Mesenteric fat pad (tissue), 1 donor: ENCODE measurements around the gene PRKAB2. TPM values are rescaled to one million over a fixed set of nuclear protein-coding genes. Genes with fewer than 3 reads are reported as not detected.
"Not testable (repeated sequence)": the region's sequence is repeated elsewhere in the genome, so short reads cannot be mapped to it uniquely, and the experiment has no call there.

Source experiments
- DNase-seq: peaks from one replicate; pipeline ENCODE4 v3.0.0-alpha.2; 2020; ENCODE audit warnings: low spot score
- total RNA-seq: library from RNA; stranded (reverse); fragmentation: NEBNext Ultra II Directional; extraction: Animal tissue kit (Norgen Biotek cat#: 25700); gene quantifications from one replicate; pipeline ENCODE4 v1.2.1, GENCODE V29; 2021
- donor health status: DM: yes; HTN: yes; CAD: no.

The PRKAB2 gene
- total RNA-seq, 1 donor from 2014 or later, result 6.4 TPM

DNA sequence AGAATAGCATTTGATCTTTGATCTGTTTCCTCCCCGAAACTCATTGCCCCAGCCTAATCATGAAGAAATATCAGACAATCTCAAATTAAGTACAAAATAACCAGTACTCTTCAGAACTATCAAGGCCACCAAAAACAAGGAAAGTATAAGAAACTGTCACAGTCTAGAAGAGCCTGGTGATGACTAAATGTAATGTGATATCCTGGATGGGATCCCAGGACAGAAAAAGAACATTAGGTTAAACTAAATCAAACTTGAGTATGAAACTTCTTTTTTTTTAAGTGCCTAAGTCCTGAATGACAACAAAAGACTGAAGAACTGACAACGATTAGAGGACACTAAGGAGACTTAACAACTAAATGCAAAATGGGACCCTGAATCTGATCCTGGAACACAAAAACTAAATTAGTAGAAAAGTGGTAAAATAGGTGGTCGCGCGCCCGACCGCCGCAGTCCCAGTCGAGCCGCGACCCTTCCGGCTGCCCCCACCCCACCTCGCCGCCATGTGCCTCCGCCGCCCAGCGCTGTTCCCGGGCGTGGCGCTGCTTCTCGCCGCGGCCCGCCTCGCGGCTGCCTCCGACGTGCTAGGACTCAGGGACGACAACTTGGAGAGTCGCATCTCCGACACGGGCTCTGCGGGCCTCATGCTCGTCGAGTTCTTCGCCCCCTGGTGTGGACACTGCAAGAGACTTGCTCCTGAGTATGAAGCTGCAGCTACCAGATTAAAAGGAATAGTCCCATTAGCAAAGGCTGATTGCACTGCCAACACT is 5.5 kb upstream of the PRKAB2 start:
- no peak for DNase-seq

DNA sequence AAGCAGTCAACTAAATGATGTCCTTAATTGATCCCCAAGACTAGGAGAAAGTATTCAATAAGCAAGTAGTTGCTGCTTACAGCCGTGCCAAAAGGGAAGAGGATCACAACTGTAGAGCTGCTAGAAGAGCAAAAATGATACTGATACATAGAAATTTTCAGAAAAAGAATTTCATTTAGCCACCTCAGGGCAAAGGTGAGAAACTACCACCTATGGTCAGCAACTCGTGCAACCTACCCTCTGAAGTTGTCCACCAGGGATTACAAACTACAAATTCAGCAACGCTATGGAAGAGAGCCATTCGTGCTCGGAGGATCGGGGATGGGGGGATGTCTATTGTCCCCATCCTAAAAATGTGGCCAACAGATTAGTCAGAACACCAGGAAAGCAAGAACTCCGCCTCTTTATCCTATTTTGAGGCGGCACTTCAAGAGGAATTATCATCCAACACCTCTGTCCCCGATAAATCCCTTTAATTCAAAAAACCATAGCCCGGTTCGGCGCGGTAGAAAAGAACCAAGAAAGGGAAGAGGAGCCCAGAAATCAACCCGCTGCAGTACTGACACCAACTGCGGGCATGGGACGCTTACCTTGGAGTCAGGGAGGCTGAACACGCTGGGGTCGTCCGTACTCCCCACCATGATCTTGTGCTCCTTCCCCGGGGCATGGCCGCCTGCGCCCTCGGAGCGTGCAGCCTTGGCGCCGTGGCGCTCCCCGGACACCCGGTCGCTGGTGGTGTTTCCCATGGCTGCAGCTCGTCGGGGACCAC is 687 bp downstream of the PRKAB2 start:
- DNase-seq, result no peak

DNA sequence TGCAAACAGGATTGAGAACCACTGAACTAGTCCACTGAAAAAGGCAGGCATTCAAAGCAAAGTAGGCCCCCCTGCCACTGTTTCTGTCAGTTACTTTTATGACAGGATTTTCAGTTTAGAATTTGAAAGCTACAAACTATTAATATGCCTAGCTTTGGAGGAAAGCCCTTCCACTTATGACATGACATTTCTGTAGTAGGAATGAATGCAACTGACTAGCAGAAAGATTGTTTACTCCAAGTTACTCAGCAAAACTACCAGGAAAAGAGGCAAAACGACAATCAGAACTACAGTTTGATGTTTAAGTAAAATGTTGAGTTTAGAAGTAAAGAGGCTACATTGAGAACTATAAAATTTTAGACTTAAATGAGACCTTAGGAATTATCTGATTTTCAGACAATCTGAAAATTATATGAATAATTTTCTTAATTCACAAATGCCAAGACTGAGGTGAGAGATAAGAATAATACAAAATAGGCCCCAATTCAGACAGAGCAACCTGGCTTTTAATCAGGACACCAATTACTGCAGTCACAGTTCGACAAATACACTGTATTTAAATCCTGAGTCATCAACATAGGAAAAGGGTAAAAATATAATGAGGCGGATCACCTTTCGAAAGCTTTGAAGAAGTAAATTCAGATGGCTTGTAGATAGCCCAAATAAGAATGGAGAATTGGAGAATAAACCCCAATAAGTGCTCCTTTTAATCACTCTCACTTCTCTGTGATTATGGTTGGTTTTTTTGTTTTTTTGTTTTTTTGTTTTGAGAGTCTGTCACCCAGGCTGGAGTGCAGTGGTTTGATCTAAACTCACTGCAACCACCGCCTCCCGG is 2.2 kb downstream of the PRKAB2 start:
- no peak for DNase-seq

DNA sequence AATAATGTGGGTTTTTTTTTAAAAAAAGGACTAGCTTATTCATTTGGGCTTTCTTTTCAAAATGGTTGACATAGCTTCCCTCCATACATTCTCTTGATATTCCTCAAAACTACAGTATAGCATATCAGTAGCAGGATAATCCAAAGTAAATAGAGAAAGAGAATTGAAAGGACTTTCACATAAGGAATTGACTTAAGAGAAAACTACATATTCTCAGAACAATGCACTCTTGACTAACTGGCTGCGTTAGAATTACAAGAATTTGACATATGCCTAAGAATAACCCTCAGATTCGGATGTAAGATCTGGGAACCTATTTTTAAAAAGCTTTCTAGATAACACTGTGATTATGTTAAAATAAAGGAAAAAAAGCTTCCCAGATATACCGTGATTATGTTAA is 3.1 kb downstream of the PRKAB2 start:
- DNase-seq, result no peak

DNA sequence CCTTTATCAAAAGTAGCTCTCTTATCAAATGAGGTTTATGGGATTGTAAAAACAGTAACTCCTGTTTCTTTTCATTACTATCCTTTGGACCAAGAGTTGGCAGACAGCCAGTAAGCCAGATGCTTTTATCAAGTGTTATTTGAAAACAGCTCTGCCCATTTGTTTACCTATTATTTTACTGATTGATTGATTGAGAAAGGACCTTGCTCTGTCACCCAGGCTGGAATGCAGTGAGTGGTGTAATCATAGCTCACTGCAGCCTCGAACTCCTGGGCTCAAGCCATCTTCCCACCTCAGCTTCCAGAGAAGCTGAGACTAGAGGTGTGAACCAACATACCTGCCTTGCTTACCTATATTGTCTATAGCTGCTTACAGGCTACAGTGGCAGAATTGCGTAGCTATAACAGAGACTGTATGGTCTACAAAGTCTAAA is 3.6 kb downstream of the PRKAB2 start:
- no peak for DNase-seq

DNA sequence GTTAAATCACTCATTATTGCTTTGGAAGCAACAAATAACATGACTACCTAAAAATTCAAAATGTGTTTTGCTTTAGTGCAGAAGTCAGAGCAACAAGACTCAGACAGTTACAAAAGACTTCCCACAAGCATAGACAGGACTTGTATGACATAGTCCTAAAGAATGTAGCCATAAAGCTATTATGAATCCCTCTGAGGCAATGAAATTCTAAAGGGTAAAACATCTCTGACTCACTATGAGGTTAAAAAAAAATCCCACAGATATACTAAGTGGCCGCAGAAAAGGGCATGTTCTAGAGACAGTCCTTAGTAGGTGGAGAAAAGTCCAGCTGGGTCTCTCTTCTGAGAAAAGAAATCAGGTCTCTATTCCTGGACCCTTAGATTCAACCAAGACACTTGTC is 4.9 kb downstream of the PRKAB2 start:
- DNase-seq, result no peak

DNA sequence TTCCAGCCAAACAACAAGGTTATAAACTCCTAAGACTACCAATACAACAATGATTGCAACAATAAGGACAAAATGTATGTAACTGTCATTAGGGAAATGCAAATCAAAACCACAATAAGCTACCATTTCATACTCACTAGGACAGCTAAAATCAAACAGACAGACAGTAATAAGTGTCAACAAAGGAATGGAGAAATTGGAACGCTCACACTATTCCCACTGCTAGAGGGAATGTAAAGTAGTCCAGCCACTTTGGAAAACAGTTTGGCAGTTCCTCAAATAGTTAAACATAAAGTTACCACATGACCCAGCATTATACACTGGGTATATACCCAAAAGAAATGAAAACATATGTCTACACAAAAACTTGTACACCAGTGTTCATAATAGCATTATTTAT is 9.3 kb downstream of the PRKAB2 start:
- no peak for DNase-seq

DNA sequence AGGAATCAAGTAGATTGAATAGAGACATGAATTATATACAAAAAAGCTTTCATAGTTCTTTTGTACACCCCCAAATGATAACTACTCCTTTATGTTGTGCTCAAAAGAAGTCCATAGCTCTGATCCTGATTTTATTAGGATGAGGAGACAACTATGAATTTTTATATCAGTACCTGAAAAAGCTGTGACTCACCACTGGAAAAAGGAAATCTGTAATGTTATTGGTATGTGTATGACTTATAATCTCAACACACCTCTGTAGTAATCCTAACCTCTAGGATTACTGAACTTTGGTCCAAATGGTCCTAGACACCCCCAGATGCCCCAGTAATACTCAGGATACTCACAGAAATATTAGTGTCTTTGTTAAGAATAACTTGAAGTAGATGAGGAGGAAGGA is 10.2 kb downstream of the PRKAB2 start:
- DNase-seq, result no peak

DNA sequence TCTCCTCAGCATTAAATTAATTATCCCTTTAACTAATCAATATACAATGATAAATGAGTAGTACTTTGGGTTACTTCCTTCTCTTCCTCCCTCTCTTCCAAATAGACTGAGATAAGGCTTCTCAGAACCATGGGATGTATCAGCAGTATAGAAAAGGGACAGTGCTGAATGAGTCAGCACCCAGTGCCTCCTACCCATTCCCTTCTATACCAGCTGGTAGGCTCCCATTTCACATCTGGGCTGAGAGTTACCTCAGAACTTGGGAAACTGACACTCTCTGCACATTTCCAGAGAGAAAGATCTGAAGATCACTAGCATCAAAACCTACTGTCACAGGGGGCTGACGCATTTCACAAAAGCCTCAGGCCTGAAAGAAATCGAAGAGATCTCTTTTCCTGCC is 15.2 kb downstream of the PRKAB2 start:
- DNase-seq, result not testable (repeated sequence)

DNA sequence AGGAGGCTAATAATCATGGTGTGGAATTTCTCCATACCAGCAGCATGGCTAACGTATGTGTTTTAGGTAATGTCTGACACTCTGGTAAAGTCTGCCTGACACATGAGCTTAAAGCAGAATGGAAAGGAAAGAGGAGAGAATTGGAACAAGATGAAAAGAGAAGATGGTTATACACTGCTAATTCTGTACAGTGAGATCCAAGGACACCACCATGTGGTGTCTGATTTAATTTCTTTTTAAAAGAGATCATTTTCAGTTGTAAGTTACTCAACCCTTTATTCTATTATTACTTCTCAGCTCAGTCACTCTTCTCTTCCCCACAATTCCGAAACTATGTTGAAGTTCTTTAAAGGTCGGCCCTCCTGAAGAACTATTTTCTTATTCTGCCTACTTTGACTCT is 15.6 kb downstream of the PRKAB2 start:
- DNase-seq, result no peak

DNA sequence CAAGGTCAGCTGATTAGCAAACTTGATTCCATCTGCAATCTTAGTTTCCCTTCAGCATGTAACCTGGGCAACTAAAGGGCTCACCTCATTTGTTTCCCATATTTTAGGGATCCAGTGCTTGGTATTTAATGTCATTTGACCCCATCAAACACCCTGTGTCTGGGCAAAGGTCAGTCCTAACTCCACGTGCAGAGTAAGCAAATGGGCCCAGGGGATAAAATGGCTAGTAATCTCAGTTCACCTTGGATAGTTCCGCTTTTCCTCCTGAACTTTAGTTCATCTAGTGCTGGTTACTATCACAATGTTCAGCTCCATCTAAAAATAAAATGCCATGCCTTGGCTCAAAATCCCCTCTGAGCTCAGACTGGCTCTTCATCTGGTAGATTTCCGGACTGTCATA is 19.5 kb downstream of the PRKAB2 start:
- no peak for DNase-seq

DNA sequence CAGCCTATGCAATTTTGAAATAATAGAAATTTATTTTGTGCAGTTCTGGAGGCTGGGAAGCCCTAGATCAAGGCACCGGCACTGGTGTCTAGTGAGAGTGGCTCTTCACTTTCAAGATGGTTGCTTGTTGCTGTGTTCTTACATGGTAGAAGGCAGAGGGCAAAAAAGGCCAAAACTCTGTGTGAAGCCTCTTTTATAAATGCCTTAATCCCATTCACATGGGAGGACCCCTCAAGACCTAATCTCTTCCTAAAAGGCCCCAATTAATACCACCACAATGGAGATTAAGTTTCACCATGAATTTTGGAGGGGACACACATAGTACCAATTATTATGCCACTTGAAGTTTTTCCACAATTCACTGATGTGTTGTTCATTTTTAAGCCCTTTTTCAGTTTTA is 21.0 kb downstream of the PRKAB2 start:
- no peak for DNase-seq

DNA sequence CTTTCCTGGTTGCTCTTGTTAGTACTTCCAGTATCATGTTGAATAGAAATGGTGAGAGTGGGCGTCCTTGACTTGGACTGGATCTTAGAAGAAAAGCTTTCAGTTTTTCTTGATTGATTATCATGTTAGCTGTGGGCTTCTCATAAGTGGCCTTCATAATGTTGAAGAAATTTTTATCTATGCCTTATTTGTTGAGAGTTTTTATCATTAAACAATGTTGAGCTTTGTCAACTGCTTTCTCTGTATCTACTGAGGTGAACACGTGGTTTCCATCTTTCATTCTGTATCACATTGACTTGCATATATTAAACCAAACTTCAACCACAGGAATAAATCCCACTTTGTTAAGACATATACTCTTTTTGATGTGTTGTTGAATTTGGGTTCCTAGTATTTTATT is 29.4 kb downstream of the PRKAB2 start:
- DNase-seq, result no peak

DNA sequence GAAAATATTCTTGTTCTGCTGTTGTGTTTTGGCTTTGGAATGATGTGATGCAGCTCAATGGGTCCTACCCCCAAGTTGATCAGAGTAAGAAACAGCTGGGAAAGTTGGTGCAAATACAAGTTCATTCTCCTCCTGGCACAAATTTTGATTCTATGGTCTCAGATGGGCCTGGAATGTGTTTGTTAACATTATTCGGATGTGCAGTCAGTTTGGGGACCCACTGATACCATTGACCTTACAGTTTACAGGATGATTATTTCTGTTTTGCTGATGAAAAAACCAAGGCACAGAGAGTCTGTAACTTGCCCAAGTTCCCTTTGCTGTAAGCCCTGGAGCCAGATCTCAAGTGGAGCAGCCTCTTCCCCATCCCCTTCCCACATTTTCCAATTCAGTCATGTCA is 41.5 kb downstream of the PRKAB2 start:
- DNase-seq, result not testable (repeated sequence)

DNA sequence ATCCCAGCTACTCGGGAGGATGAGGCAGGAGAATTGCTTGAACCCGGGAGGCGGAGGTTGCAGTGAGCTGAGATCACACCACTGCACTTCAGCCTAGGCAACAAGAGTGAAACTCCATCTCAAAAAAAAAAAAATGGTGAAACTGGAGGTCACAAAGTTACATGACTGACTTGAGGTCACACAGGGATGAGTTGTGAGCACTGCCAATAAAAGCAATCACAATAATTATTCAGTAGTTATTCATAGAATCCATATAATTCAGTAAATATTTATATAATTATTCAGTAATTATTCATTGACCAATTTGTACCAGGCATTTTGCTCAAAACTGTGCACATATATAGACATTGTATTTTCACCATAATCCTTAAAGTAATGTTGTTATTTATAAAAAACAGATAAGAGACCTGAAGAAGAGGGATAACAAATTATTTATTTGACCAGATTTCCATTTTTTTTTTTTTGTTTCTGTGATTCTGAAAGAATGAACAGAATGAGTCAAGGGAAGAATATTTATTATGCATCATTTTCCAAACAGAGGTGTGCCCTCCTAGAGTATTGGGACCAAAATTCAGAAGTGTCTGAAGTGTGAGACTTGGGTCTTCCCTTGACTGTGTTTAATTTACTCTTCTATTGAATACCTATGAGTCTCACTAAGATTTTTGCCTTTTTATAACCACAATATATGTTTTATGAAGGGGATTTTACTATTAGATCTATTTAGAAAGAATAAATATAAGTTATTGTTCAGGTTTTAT is 43.0 kb downstream of the PRKAB2 start:
- DNase-seq, result no peak

DNA sequence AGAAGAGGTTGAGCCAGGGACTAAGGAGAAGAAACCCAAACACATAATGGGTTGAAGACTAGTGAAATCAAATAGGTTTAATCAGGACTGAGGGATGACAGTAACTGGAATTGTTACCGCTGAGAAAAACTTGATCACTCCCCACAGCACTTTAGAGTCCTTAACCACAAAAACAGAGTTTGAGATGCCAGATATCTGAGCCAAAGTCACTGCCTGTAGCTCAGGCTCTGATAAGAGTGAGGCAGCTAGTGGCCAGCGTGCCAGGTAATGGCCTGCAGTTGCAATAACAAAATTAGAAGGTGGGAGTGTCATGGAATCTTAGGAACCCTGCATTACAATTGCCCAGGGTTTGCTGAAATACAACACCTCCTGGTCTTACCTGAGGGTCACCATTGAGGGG is 48.0 kb downstream of the PRKAB2 start:
- no peak for DNase-seq

DNA sequence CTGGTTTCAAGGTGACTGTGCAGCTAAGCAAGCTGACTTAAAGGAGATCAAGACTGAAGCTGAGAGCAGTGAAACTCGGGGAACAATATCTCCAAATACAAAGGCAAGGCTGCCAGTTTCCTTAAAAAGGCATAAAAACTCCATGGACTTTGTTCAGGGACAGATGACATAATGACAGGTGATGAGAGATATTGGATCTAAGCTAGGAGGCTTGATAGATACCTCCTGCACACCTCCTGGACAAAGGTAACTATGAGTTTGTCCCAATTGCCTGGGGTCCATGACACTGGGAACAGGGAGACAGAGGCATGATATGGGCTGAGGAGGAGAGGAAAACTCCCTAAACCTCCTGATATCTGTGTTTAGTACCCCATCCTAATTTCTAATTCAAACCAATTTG is 55.2 kb downstream of the PRKAB2 start:
- no peak for DNase-seq

DNA sequence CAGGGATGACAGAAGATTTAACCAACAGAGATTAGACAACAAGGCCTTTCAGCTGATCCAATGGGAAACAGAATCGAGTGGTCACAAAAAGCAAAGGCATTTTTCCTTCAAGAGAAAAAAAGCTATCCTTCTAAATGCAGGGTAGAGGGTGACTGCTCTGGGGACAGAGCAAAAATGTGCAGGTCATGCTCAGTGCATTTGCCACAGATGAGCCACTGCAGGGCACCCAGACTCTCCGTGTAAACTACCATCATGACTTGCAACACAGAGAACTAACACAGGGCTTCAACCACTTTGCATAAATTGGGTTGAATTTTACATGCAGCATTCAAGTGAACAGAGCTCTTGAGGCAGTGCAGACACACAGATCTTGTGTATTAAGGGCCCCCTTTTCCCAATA is 56.8 kb downstream of the PRKAB2 start:
- no peak for DNase-seq

DNA sequence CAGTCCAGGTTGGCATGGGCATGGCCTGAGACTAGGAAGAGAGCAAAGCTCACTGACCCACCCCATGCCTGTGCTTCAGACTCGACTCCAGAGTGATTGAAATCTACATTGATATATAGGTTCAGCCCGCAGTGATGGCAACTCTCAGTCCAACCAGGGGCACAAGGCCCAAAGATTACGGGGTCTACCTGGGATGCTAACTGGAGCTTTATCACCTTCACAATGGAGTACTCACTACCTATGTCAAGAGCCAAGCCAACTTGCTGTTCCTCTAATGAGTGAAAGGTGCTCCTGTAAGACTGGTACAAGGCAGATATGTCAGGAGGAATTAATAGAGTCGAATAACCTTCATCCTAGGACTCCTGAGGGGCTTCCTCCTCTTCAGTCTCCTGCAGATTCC is 57.2 kb downstream of the PRKAB2 start:
- DNase-seq, result not testable (repeated sequence)

DNA sequence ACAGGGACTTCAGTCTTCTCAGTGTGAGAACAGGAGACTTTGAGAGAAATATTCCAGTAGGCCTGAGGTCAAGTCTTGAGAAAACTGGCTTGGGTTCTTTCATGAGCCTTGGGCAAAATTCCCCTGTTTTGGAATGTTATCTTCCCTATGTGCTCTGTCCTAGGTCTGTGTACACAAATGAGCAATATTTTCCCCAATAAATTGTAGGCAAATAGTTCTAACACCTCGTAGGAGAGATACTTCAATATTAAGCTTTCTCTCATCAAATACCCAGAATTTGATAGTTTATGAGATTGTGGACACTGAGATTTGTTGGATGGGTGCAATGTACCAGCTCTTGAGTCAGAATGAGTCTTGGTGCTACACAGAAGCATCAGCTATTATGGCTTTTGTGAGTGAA is 57.9 kb downstream of the PRKAB2 start:
- not testable (repeated sequence) for DNase-seq
